Erythroblast (primary cell): ENCODE results near the gene ZNF83.
"Not testable (repeated sequence)": the region's sequence is repeated elsewhere in the genome, so short reads cannot be mapped to it uniquely, and the experiment has no call there.

ENCODE experiments used
- GATA1 ChIP-seq: IDR thresholded peaks from 2 replicates; pipeline ENCODE4 v1.6.1; 2011; ENCODE audit warnings: low read depth, mild to moderate bottlenecking, control low read depth, low read length, moderate library complexity
- POLR2A ChIP-seq: IDR thresholded peaks from 2 replicates; pipeline ENCODE4 v1.6.1; 2011; ENCODE audit warnings: mild to moderate bottlenecking, low read length

DNA sequence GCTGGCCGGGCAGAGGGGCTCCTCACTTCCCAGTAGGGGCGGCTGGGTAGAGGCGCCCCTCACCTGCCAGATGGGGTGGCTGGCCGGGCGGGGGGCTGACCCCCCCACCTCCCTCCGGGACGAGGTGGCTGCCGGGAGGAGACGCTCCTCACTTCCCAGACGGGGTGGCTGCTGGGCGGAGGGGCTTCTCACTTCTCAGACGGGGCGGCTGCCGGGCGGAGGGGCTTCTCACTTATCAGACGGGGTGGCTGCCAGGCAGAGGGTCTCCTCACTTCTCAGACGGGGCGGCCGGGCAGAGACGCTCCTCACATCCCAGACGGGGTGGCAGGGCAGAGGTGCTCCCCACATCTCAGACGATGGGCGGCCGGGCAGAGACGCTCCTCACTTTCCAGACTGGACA is 44.7 kb downstream of the ZNF83 start:
- TF ChIP-seq POLR2A, GATA1: not testable (repeated sequence)
